ENCODE data around the gene RAC2. TPM values are rescaled to one million over a fixed set of nuclear protein-coding genes. Genes with fewer than 3 reads are reported as not detected.

RAC2 gene
- total RNA-seq, 2 donors from 2014 or later, result 9.7 to 14.4 TPM

- no peaks in the 10 kb centered on the region for H3K27me3 ChIP-seq (replicated peaks; ENCODE audit: insufficient read depth)
- intact Hi-C loops (cut with DNase I), result loop anchor here (10.0 kb wide), 1 partner anchor 131 kb away; no protein-coding TSS in a partner anchor
- DNase-seq (ENCODE audit: low spot score), result no peak
Observed at GRCh38 chr22:37206118-37206840, 37.8 kb downstream of the RAC2 start.

DNA sequence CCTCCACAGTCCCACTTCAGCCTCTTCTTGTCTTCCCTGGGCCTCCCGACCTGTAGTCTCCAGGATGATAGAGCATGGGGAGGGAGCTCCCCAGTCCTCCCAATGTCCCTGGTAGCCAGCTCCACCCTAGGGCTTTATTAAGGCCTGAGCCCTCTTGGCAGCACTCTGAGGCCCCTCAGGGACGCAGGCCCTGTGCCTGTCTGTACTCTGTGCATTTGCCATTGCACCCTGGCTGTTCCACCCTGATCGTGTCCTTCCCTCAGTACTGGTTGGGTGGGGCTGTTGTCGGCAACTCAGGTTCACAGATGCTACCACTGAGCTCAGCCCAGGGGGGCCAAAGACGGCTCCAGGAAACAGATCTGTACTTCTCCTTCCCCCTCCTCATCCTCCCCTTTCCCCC, 39.0 kb downstream of the RAC2 start:
- Histone ChIP-seq H3K4me1 (replicated peaks) (no peaks in the 10 kb centered on the region), H3K36me3 (no peaks in the 10 kb centered on the region), H3K4me3 (no peak overlapping the region), H3K27ac (no peak overlapping the region), H3K27me3 (replicated peaks; ENCODE audit: insufficient read depth) (no peaks in the 10 kb centered on the region), H3K9me3 (no peaks in the 10 kb centered on the region)
- intact Hi-C loops (cut with DNase I), result loop anchor here (10.0 kb wide), 1 partner anchor 130 kb away; no protein-coding TSS in a partner anchor
- WGBS, result 84% methylated on average over 5 of the region's 5 CpGs
- no peak for DNase-seq (ENCODE audit: low spot score)
- TF ChIP-seq CTCF (IDR thresholded peaks at IDR 0.05), result no peak
- TF ChIP-seq POLR2AphosphoS5 (IDR thresholded peaks at IDR 0.05), result no peak
- no peak for TF ChIP-seq POLR2A (IDR thresholded peaks at IDR 0.05)

More at GRCh38 chr22:37206118-37206840, 37.8 kb downstream of the RAC2 start:
- Histone ChIP-seq H3K9me3 (no peaks in the 10 kb centered on the region), H3K4me3 (no peak overlapping the region), H3K4me1 (replicated peaks) (no peaks in the 10 kb centered on the region), H3K27ac (no peak overlapping the region), H3K36me3 (no peaks in the 10 kb centered on the region)
- TF ChIP-seq POLR2AphosphoS5 (IDR thresholded peaks at IDR 0.05) (no peak), POLR2A (IDR thresholded peaks at IDR 0.05) (no peak), CTCF (IDR thresholded peaks at IDR 0.05) (no peak)
- 94% methylated on average over 16 of the region's 16 CpGs for WGBS

DNA sequence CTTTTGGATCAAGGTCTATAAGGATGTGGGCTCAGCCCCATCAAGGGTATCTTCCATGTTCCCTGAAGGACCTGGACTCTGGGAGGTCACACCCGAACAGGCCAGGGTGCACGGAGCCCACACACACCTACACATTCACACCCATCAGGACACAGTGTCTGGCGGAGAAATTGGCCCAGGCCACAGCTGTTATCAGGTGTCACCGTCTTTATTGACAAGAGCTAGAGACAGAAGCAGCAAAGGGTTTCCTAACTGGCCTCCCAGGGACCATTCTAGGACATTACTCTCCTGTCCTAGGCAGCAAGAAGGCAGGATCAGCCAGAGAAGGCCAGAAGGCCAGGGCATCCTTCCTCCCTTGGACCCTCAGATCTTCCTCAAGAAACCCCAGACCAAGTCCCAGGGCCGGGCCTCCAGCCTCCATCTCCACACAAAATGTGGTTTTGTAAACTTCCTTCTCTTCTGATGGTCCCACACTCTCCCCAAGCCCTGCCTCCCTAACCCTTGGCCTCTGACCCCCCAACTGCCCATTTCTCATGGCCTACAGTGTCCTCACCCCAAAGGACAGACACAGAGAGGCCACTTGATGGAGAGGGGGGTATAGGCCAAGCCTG, 39.9 kb downstream of the RAC2 start:
- 94% methylated on average over 5 of the region's 5 CpGs for WGBS
- Histone ChIP-seq H3K27me3 (replicated peaks; ENCODE audit: insufficient read depth) (no peaks in the 10 kb centered on the region), H3K4me1 (replicated peaks) (no peaks in the 10 kb centered on the region), H3K9me3 (no peaks in the 10 kb centered on the region), H3K36me3 (no peaks in the 10 kb centered on the region), H3K27ac (no peak overlapping the region), H3K4me3 (no peak overlapping the region)
- intact Hi-C loops (cut with DNase I), result loop anchor here (10.0 kb wide), 1 partner anchor 129 kb away; no protein-coding TSS in a partner anchor
- TF ChIP-seq CTCF (IDR thresholded peaks at IDR 0.05) (no peak), POLR2AphosphoS5 (IDR thresholded peaks at IDR 0.05) (no peak)
- DNase-seq (ENCODE audit: low spot score), result no peak

GRCh38 chr22:37203354-37204044, 40.6 kb downstream of the RAC2 start:
- H3K4me3 ChIP-seq, result no peak overlapping the region
- WGBS, result 81% methylated on average over 16 of the region's 16 CpGs
- no peak overlapping the region for H3K27ac ChIP-seq
- TF ChIP-seq CTCF (IDR thresholded peaks at IDR 0.05) (no peak), POLR2A (IDR thresholded peaks at IDR 0.05) (no peak)
- H3K4me1 ChIP-seq (replicated peaks), result no peaks in the 10 kb centered on the region
- no peaks in the 10 kb centered on the region for H3K9me3 ChIP-seq
- H3K36me3 ChIP-seq, result no peaks in the 10 kb centered on the region
- no peaks in the 10 kb centered on the region for H3K27me3 ChIP-seq (replicated peaks; ENCODE audit: insufficient read depth)
- DNase-seq (ENCODE audit: low spot score), result no peak
- intact Hi-C loops (cut with DNase I), result loop anchor here (10.0 kb wide), 1 partner anchor 129 kb away; no protein-coding TSS in a partner anchor
